GM18505 (cell line): Measurements from ENCODE around the gene ZNF618.

Source experiments
- ATAC-seq: cut with Tn5 transposase; IDR thresholded peaks from one replicate; pipeline ENCODE4 v1.9.1; 2021; ENCODE audit not compliant: unreplicated experiment
- POLR2A ChIP-seq: IDR thresholded peaks from 4 replicates; pipeline ENCODE4 v1.6.1; 2011; ENCODE audit warnings: borderline replicate concordance; ENCODE audit not compliant: insufficient read depth, insufficient read length; ENCODE audit errors: extremely low read depth

The ZNF618 gene

GRCh38 chr9:114089206-114089840 lies 213.2 kb downstream of the ZNF618 start:
- TF ChIP-seq POLR2A: no peak
- no peak for ATAC-seq

GRCh38 chr9:114090798-114091197 lies 214.7 kb downstream of the ZNF618 start:
- no peak for ATAC-seq
- no peak for TF ChIP-seq POLR2A

GRCh38 chr9:114091711-114092110 lies 215.6 kb downstream of the ZNF618 start:
- no peak for ATAC-seq
- TF ChIP-seq POLR2A: no peak

- no peak for ATAC-seq
- no peak for TF ChIP-seq POLR2A
These were observed 216.2 kb downstream of the ZNF618 start for GRCh38 chr9:114092336-114092735.

- ATAC-seq: no peak
- no peak for TF ChIP-seq POLR2A
These were observed 216.9 kb downstream of the ZNF618 start for GRCh38 chr9:114093031-114093471.

GRCh38 chr9:114093761-114094505 lies 217.8 kb downstream of the ZNF618 start:
- no peak for ATAC-seq
- TF ChIP-seq POLR2A: no peak

GRCh38 chr9:114094971-114095370 lies 218.9 kb downstream of the ZNF618 start:
- no peak for ATAC-seq

GRCh38 chr9:114096041-114096511 lies 220.0 kb downstream of the ZNF618 start:
- no peak for TF ChIP-seq POLR2A
- ATAC-seq: no peak

More at GRCh38 chr9:114094971-114095370, 218.9 kb downstream of the ZNF618 start:
- TF ChIP-seq POLR2A: no peak

GRCh38 chr9:114096866-114097612 lies 220.9 kb downstream of the ZNF618 start:
- no peak for TF ChIP-seq POLR2A
- ATAC-seq: no peak

GRCh38 chr9:114097613-114098020 lies 221.5 kb downstream of the ZNF618 start:
- TF ChIP-seq POLR2A: no peak
- no peak for ATAC-seq

GRCh38 chr9:114098021-114098935 lies 222.2 kb downstream of the ZNF618 start:
- TF ChIP-seq POLR2A: no peak
- no peak for ATAC-seq

GRCh38 chr9:114098936-114099668 lies 223.0 kb downstream of the ZNF618 start, which contains the start of gene KIF12:
TSS of gene KIF12 (minus strand) at chr9:114099292. CDS start at chr9:114099276, 16 bp downstream.
- no peak for TF ChIP-seq POLR2A
- ATAC-seq: no peak
